ENCODE measurements around the gene PIEZO2. TPM values are rescaled to one million over a fixed set of nuclear protein-coding genes. Genes with fewer than 3 reads are reported as not detected.

The PIEZO2 gene
- total and polyA plus RNA-seq, 2 of the 8 experiments (the other 6 are each of a cell fraction or from before 2014, with no cell fraction given) = 4.7 to 16.5 TPM

- H2BK15ac ChIP-seq (ENCODE audit: low read length) = no peak overlapping the region
- no peak overlapping the region for H3K4ac ChIP-seq (replicated peaks; ENCODE audit: insufficient read length, low read depth, low read length)
- no peak overlapping the region for H3K4me3 ChIP-seq (ENCODE audit: extremely low read depth in 1 of 4, insufficient read depth in 2 of 4, low read depth in 3 of 4, low read length in 4 of 4)
- H3K23me2 ChIP-seq (ENCODE audit: low read depth, low read length) = no peaks in the 10 kb centered on the region
- FAIRE-seq = no peak
- H3K4me2 ChIP-seq (ENCODE audit: insufficient read depth in 1 of 2, low read depth in 2 of 2, low read length in 2 of 2) = no peak overlapping the region
- no peak overlapping the region for H2BK5ac ChIP-seq (ENCODE audit: low read depth, low read length)
- H4K20me1 ChIP-seq (replicated peaks in 1 of 2; ENCODE audit: control insufficient read depth in 1 of 2, insufficient read depth in 2 of 2, low read length in 2 of 2) = no peaks in the 10 kb centered on the region
- H3K79me2 ChIP-seq (ENCODE audit: control insufficient read depth in 1 of 2, insufficient read depth in 2 of 2, low read length in 2 of 2) = no peaks in the 10 kb centered on the region
- no peak overlapping the region for H3K56ac ChIP-seq (replicated peaks; ENCODE audit: insufficient read length, low read depth, low read length)
- no peaks in the 10 kb centered on the region for H3K9me3 ChIP-seq (ENCODE audit: insufficient read depth in 2 of 2, low read depth in 1 of 2, low read length in 1 of 2)
- POLR2A ChIA-PET (ENCODE audit: partially characterized antibody) = no interaction called here
- H3K4me1 ChIP-seq (replicated peaks in 1 of 4; ENCODE audit: control insufficient read depth in 3 of 4, insufficient read depth in 4 of 4, low read length in 3 of 4) = 0 out of 7 replicates have a peak, but pooled peaks cover 0 to 2% (median 0%) of the 10 kb centered on the region in 4 experiments
- CTCF ChIA-PET (ENCODE audit: partially characterized antibody) = interaction anchor here (5.7 kb wide), 1 partner anchor 193 kb away, joined by 78 read pairs; no protein-coding TSS in a partner anchor
- H2BK12ac ChIP-seq (ENCODE audit: low read depth, low read length) = no peak overlapping the region
- no peak overlapping the region for H2BK120ac ChIP-seq (replicated peaks; ENCODE audit: low read depth, low read length)
- H2AK5ac ChIP-seq (ENCODE audit: low read depth, low read length) = no peak overlapping the region
- no peak overlapping the region for H4K91ac ChIP-seq (replicated peaks; ENCODE audit: insufficient read length, low read length)
- H3K9ac ChIP-seq (replicated peaks in 1 of 4; ENCODE audit: extremely low read depth in 1 of 4, low read depth in 3 of 4, low read length in 3 of 4) = no peak overlapping the region
- H3K27me3 ChIP-seq (replicated peaks in 1 of 4; ENCODE audit: control insufficient read depth in 3 of 4, extremely low read depth in 1 of 4, insufficient read depth in 3 of 4, low read length in 3 of 4) = no peaks in the 10 kb centered on the region
- no peak overlapping the region for H4K5ac ChIP-seq (ENCODE audit: insufficient read length, low read depth, low read length)
- no peaks in the 10 kb centered on the region for H3K36me3 ChIP-seq (ENCODE audit: control insufficient read depth in 2 of 4, insufficient read depth in 4 of 4, low read length in 3 of 4)
- 97% methylated on average over 7 of the region's 7 CpGs; no CpG with 5 or more reads in 1 of the 2 experiments for WGBS, 2 experiments (ENCODE audit: extremely low coverage in 1 of 2, insufficient coverage in 1 of 2, insufficient read length in 1 of 2, insufficient replicate concordance in 2 of 2, low coverage in 1 of 2, low lambda C conversion rate in 2 of 2, missing lambda C conversion rate in 1 of 2)
- no peak overlapping the region for H2BK20ac ChIP-seq (ENCODE audit: low read length)
- H3K27ac ChIP-seq (ENCODE audit: low read depth, low read length) = no peak overlapping the region
- no peak overlapping the region for H3K18ac ChIP-seq (ENCODE audit: extremely low read depth, low read length)
- no peak overlapping the region for H4K8ac ChIP-seq (ENCODE audit: extremely low read depth, insufficient read depth, low read length)
- 0 out of 2 replicates have a peak, but pooled peaks cover 2% of the 10 kb centered on the region for H3K79me1 ChIP-seq (ENCODE audit: low read depth, low read length)
- DNase-seq (ENCODE audit: low read depth in 1 of 2, low spot score in 2 of 2) = no peak
- TF ChIP-seq RAD21 (IDR thresholded peaks at IDR 0.05 in 1 of 2, conservative IDR thresholded peaks at IDR 0.05 in 1 of 2; ENCODE audit: low read depth in 2 of 2, low read length in 2 of 2) (no peak), RBBP5 (IDR thresholded peaks at IDR 0.05; ENCODE audit: borderline replicate concordance, low read depth, low read length) (no peak), MAFK (IDR thresholded peaks at IDR 0.05; ENCODE audit: low read depth, low read length) (no peak), HDAC6 (IDR thresholded peaks at IDR 0.05; ENCODE audit: low read depth, low read length) (no peak), CTCF (IDR thresholded peaks at IDR 0.05; ENCODE audit: control extremely low read depth in 1 of 3, insufficient read depth in 1 of 3, low read depth in 1 of 3, low read length in 3 of 3) (no peak), TBP (IDR thresholded peaks at IDR 0.05; ENCODE audit: low read depth, low read length) (no peak), GABPA (IDR thresholded peaks at IDR 0.05; ENCODE audit: borderline replicate concordance, insufficient read depth, low read length) (no peak), MAX (IDR thresholded peaks at IDR 0.05) (no peak)
- no peak overlapping the region for H2AFZ ChIP-seq (ENCODE audit: low read length)
- H3K14ac ChIP-seq (ENCODE audit: insufficient read length) = no peak overlapping the region
- H3K23ac ChIP-seq (ENCODE audit: insufficient read length) = no peak overlapping the region
Measured at GRCh38 chr18:11043694-11044093, 105.7 kb downstream of the PIEZO2 start.
